ENCODE results near the gene WWP2. TPM values are rescaled to one million over a fixed set of nuclear protein-coding genes. Genes with fewer than 3 reads are reported as not detected.

WWP2 gene
- total RNA-seq, 1 experiment from 2014 or later = 47.5 TPM

DNA sequence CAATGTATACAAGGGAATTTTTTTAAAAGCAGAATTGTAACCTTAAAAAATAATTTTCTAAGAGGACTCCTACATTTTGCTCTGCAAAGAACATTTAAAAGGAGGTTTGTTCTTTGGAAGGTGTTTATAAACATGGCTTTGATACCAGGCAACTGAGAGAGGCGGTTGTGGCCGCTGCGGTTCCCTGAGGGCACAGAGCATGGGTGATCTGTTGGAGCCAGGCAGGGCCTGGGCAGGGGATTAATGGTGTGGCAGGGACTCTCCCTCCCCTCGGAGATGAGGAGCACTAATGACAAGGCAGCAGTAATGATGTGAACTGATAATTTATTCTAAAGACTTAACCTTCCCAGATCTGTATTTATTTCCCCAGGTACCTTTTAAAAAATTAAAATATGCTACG, 65.4 kb downstream of the WWP2 start:
- no peaks in the 10 kb centered on the region for H3K9me3 Mint-ChIP-seq (ENCODE audit: low read depth, unreplicated experiment)
- no peaks in the 10 kb centered on the region for H3K36me3 Mint-ChIP-seq (ENCODE audit: insufficient read depth, unreplicated experiment)
- TF ChIP-seq, protein P1, sequence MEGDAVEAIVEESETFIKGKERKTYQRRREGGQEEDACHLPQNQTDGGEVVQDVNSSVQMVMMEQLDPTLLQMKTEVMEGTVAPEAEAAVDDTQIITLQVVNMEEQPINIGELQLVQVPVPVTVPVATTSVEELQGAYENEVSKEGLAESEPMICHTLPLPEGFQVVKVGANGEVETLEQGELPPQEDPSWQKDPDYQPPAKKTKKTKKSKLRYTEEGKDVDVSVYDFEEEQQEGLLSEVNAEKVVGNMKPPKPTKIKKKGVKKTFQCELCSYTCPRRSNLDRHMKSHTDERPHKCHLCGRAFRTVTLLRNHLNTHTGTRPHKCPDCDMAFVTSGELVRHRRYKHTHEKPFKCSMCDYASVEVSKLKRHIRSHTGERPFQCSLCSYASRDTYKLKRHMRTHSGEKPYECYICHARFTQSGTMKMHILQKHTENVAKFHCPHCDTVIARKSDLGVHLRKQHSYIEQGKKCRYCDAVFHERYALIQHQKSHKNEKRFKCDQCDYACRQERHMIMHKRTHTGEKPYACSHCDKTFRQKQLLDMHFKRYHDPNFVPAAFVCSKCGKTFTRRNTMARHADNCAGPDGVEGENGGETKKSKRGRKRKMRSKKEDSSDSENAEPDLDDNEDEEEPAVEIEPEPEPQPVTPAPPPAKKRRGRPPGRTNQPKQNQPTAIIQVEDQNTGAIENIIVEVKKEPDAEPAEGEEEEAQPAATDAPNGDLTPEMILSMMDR (IDR thresholded peaks at IDR 0.05; ENCODE audit: unreplicated experiment) = no peak
- no peak overlapping the region for H3K4me3 Mint-ChIP-seq (ENCODE audit: low read depth, unreplicated experiment)
- no TSS peak for BruUV-seq (replicated peaks)
- DNase-seq = no peak
- intact Hi-C loops (cut with micrococcal nuclease; ENCODE audit: unreplicated experiment) = no loop called here
- CTCF ChIA-PET = no interaction called here
- peaks cover 13% of the 10 kb centered on the region for H3K4me1 Mint-ChIP-seq (ENCODE audit: low read depth, unreplicated experiment)
- H3K27ac Mint-ChIP-seq (ENCODE audit: unreplicated experiment) = no peak overlapping the region
- no peaks in the 10 kb centered on the region for H3K27me3 Mint-ChIP-seq (ENCODE audit: unreplicated experiment)

DNA sequence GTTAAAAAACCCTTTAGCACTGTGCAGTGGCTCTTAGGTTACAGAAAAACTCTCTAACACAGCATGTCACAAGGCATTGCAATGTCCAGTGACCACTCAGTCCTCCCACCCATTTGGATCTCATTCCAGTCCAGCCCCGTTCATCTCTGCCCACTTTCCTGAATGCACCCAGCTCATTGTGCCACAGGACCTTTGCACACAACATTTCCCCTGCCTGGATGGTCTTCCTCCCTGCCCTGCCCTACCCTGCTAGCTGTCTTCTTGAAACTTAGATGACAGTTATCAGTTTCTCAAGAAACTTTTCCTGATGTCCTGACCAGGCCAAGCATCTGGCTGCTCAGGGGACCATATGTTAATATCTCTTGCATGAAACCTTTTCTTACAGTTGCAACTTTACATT, 67.2 kb downstream of the WWP2 start:
- H3K9me3 Mint-ChIP-seq (ENCODE audit: low read depth, unreplicated experiment) = no peaks in the 10 kb centered on the region
- no peaks in the 10 kb centered on the region for H3K27me3 Mint-ChIP-seq (ENCODE audit: unreplicated experiment)
- no peak overlapping the region for H3K4me3 Mint-ChIP-seq (ENCODE audit: low read depth, unreplicated experiment)
- CTCF ChIA-PET = no interaction called here
- BruUV-seq (replicated peaks) = no TSS peak
- intact Hi-C loops (cut with micrococcal nuclease; ENCODE audit: unreplicated experiment) = no loop called here
- H3K36me3 Mint-ChIP-seq (ENCODE audit: insufficient read depth, unreplicated experiment) = no peaks in the 10 kb centered on the region
- H3K4me1 Mint-ChIP-seq (ENCODE audit: low read depth, unreplicated experiment) = peaks cover 28% of the 10 kb centered on the region
- TF ChIP-seq, protein P1 (IDR thresholded peaks at IDR 0.05; ENCODE audit: unreplicated experiment) = no peak
- no peak for DNase-seq
- H3K27ac Mint-ChIP-seq (ENCODE audit: unreplicated experiment) = no peak overlapping the region

DNA sequence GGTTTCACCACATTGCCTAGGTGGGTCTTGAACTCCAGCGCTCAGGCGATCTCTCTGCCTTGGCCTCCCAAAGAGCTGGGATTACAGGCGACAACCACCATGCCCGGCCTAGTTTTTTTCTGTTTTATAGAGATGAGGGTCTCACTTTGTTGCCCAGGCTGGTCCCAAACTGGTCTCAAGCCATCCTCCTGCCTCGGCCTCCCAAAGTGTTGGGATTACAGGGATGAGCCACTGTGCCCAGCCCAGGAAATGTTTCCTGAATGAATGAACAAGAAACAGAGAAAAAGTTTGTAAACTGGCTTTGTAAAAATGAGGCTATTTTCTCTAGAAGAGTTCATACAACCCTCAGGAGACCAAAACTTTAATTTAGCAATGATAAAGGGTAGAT, 68.0 kb downstream of the WWP2 start:
- peak overlapping the region; percentile 8 for H3K27ac Mint-ChIP-seq (ENCODE audit: unreplicated experiment)
- peaks cover 31% of the 10 kb centered on the region for H3K4me1 Mint-ChIP-seq (ENCODE audit: low read depth, unreplicated experiment)
- H3K27me3 Mint-ChIP-seq (ENCODE audit: unreplicated experiment) = no peaks in the 10 kb centered on the region
- no peak overlapping the region for H3K4me3 Mint-ChIP-seq (ENCODE audit: low read depth, unreplicated experiment)
- no peak for DNase-seq
- TF ChIP-seq, protein P1 (IDR thresholded peaks at IDR 0.05; ENCODE audit: unreplicated experiment) = no peak
- CTCF ChIA-PET = no interaction called here
- H3K36me3 Mint-ChIP-seq (ENCODE audit: insufficient read depth, unreplicated experiment) = no peaks in the 10 kb centered on the region
- intact Hi-C loops (cut with micrococcal nuclease; ENCODE audit: unreplicated experiment) = loop anchor here (2.0 kb wide), 1 partner anchor 19 kb away; no protein-coding TSS in a partner anchor
- no peaks in the 10 kb centered on the region for H3K9me3 Mint-ChIP-seq (ENCODE audit: low read depth, unreplicated experiment)
- BruUV-seq (replicated peaks) = no TSS peak

DNA sequence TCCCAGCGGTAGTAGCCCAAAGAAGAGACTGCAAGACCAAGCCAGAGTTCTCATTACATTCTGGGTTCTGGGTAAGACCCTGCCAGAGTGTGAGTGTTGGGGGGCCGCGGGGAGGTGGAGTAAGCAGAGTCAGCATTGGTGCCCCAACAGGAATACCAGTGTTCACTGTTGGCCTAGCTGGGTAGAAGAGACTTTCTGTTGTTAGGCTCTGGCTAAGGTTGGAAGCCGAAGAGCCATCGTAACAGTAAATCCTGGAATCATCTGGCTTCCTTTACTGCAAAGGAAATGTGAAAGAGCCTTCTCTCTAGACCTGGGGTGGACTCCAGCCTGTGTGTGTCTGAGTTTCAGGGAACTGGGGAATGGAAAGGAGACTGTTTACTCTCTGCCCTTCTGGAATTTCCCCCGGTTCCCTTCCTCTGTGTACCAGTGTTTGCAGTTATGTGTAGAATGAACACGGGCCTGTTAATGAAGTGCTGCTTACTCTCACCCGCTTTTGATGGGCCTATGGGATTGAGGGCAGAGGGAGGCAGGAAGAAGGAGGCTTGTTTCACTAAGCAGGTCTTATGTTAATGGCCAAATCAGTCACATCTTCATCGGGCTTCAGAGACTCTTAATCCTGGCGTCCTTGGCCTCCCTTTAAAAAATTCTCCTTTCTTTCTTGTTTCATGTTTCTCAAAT, 68.5 kb downstream of the WWP2 start:
- CTCF ChIA-PET = no interaction called here
- Mint-ChIP-seq H3K27ac (ENCODE audit: unreplicated experiment) (peak overlapping the region; percentile 8), H3K36me3 (ENCODE audit: insufficient read depth, unreplicated experiment) (no peaks in the 10 kb centered on the region), H3K4me1 (ENCODE audit: low read depth, unreplicated experiment) (peaks cover 31% of the 10 kb centered on the region), H3K9me3 (ENCODE audit: low read depth, unreplicated experiment) (no peaks in the 10 kb centered on the region), H3K27me3 (ENCODE audit: unreplicated experiment) (no peaks in the 10 kb centered on the region), H3K4me3 (ENCODE audit: low read depth, unreplicated experiment) (no peak overlapping the region)
- TF ChIP-seq, protein P1 (IDR thresholded peaks at IDR 0.05; ENCODE audit: unreplicated experiment) = no peak
- intact Hi-C loops (cut with micrococcal nuclease; ENCODE audit: unreplicated experiment) = loop anchor here (2.0 kb wide), 1 partner anchor 18 kb away; no protein-coding TSS in a partner anchor
- DNase-seq = peak; percentile 19
- no TSS peak for BruUV-seq (replicated peaks)

All from Calu3 (cell line).